Dendritic cell treated with granulocyte-macrophage colony-stimulating factor and Interleukin-4, amounts not matched to agents 40 ng/mL and 50 ng/mL, for 4 days (primary cell): ENCODE results near the gene ING5.
A peak's percentile ranks its signal among the peaks of the same experiment; 100 is the strongest.
"Not testable (repeated sequence)": the region's sequence is repeated elsewhere in the genome, so short reads cannot be mapped to it uniquely, and the experiment has no call there.

ENCODE experiments used
- H3K27ac Mint-ChIP-seq: one replicate; pipeline ENCODE4 v1.8.0; 2022; ENCODE audit warnings: mild to moderate bottlenecking, mixed read lengths
- H3K27me3 Mint-ChIP-seq: one replicate; pipeline ENCODE4 v1.8.0; 2022; ENCODE audit warnings: mild to moderate bottlenecking, mixed read lengths
- H3K36me3 Mint-ChIP-seq: one replicate; pipeline ENCODE4 v1.8.0; 2022; ENCODE audit warnings: low read depth, mixed read lengths
- H3K4me1 Mint-ChIP-seq: one replicate; pipeline ENCODE4 v1.8.0; 2022; ENCODE audit warnings: low read depth, mixed read lengths
- H3K4me3 Mint-ChIP-seq: one replicate; pipeline ENCODE4 v1.8.0; 2022; ENCODE audit warnings: mild to moderate bottlenecking, moderate library complexity, mixed read lengths
- H3K9me3 Mint-ChIP-seq: one replicate; pipeline ENCODE4 v1.8.0; 2022; ENCODE audit warnings: mixed read lengths
- intact Hi-C: fragments of 100-400 bp; cut with micrococcal nuclease; formaldehyde crosslinking; loops from one replicate; pipeline ENCODE4 v1.15.0; 2022

ING5 gene

GRCh38 chr2:241732513-241733186 lies 30.8 kb downstream of the ING5 start:
- H3K36me3 Mint-ChIP-seq, H3K27ac Mint-ChIP-seq, H3K4me3 Mint-ChIP-seq, H3K9me3 Mint-ChIP-seq, H3K27me3 Mint-ChIP-seq: not testable (repeated sequence)
- intact Hi-C loops = loop anchor here (5.0 to 10.0 kb wide), 2 partner anchors 45 to 152 kb away; partner anchors contain the start of gene DTYMK
- peaks cover 49% of the 10 kb centered on the region for H3K4me1 Mint-ChIP-seq

- intact Hi-C loops = loop anchor here (2.0 to 10.0 kb wide), 3 partner anchors 31 to 151 kb away; partner anchors contain the start of genes DTYMK and ING5
- peak overlapping the region; percentile 82 for H3K4me3 Mint-ChIP-seq
- peaks cover 14% of the 10 kb centered on the region for H3K36me3 Mint-ChIP-seq
- H3K9me3 Mint-ChIP-seq = no peaks in the 10 kb centered on the region
- H3K4me1 Mint-ChIP-seq = peaks cover 49% of the 10 kb centered on the region
- H3K27me3 Mint-ChIP-seq = peaks cover 6% of the 10 kb centered on the region
- H3K27ac Mint-ChIP-seq = peak overlapping the region; percentile 70
Measured at GRCh38 chr2:241733391-241734207, 31.8 kb downstream of the ING5 start.

- no peaks in the 10 kb centered on the region for H3K9me3 Mint-ChIP-seq
- H3K4me3 Mint-ChIP-seq = peak overlapping the region; percentile 82
- H3K27me3 Mint-ChIP-seq = peaks cover 6% of the 10 kb centered on the region
- intact Hi-C loops = loop anchor here (2.0 to 10.0 kb wide), 3 partner anchors 31 to 151 kb away; partner anchors contain the start of genes DTYMK and ING5
- H3K4me1 Mint-ChIP-seq = peaks cover 49% of the 10 kb centered on the region
- H3K27ac Mint-ChIP-seq = peak overlapping the region; percentile 70
- peaks cover 20% of the 10 kb centered on the region for H3K36me3 Mint-ChIP-seq
Measured at GRCh38 chr2:241734208-241734466, 32.3 kb downstream of the ING5 start.

GRCh38 chr2:241734467-241735208 lies 32.8 kb downstream of the ING5 start, which contains the start of gene D2HGDH:
Gene D2HGDH, plus strand, starts transcription at chr2:241734630. Its CDS starts 595 bp downstream, at chr2:241735225.
- H3K4me3 Mint-ChIP-seq = peak within 1 kb of the TSS; percentile 82
- H3K36me3 Mint-ChIP-seq = peaks cover 25% of the 10 kb centered on the region
- peak within 1 kb of the TSS; percentile 70 for H3K27ac Mint-ChIP-seq
- H3K4me1 Mint-ChIP-seq = peaks cover 54% of the 10 kb centered on the region
- intact Hi-C loops = loop anchor here (2.0 to 10.0 kb wide), 3 partner anchors 32 to 150 kb away; partner anchors contain the start of genes DTYMK and ING5
- H3K27me3 Mint-ChIP-seq = peaks cover 6% of the 10 kb centered on the region
- H3K9me3 Mint-ChIP-seq = no peaks in the 10 kb centered on the region

- intact Hi-C loops = loop anchor here (10.0 kb wide), 1 partner anchor 149 kb away; no protein-coding TSS in a partner anchor
- H3K4me1 Mint-ChIP-seq = peaks cover 52% of the 10 kb centered on the region
- H3K27ac Mint-ChIP-seq = no peak overlapping the region
- peaks cover 6% of the 10 kb centered on the region for H3K27me3 Mint-ChIP-seq
- peaks cover 29% of the 10 kb centered on the region for H3K36me3 Mint-ChIP-seq
- H3K4me3 Mint-ChIP-seq = peak overlapping the region; percentile 82
- H3K9me3 Mint-ChIP-seq = no peaks in the 10 kb centered on the region
Measured at GRCh38 chr2:241736111-241736510, 34.3 kb downstream of the ING5 start.

- Mint-ChIP-seq H3K36me3 (peaks cover 47% of the 10 kb centered on the region), H3K4me1 (peaks cover 40% of the 10 kb centered on the region), H3K27ac (no peak overlapping the region), H3K4me3 (no peak overlapping the region), H3K9me3 (no peaks in the 10 kb centered on the region), H3K27me3 (peaks cover 6% of the 10 kb centered on the region)
- intact Hi-C loops = loop anchor here (10.0 kb wide), 1 partner anchor 147 kb away; no protein-coding TSS in a partner anchor
Measured at GRCh38 chr2:241738040-241738686, 36.3 kb downstream of the ING5 start.

GRCh38 chr2:241739177-241739576 lies 37.3 kb downstream of the ING5 start:
- intact Hi-C loops = loop anchor here (10.0 kb wide), 1 partner anchor 146 kb away; no protein-coding TSS in a partner anchor
- H3K36me3 Mint-ChIP-seq = peaks cover 57% of the 10 kb centered on the region
- no peaks in the 10 kb centered on the region for H3K9me3 Mint-ChIP-seq
- no peak overlapping the region for H3K4me3 Mint-ChIP-seq
- no peak overlapping the region for H3K27ac Mint-ChIP-seq
- H3K4me1 Mint-ChIP-seq = peaks cover 31% of the 10 kb centered on the region
- no peaks in the 10 kb centered on the region for H3K27me3 Mint-ChIP-seq

- no peak overlapping the region for H3K4me3 Mint-ChIP-seq
- peaks cover 31% of the 10 kb centered on the region for H3K4me1 Mint-ChIP-seq
- H3K27ac Mint-ChIP-seq = peak overlapping the region; percentile 43
- no peaks in the 10 kb centered on the region for H3K9me3 Mint-ChIP-seq
- no peaks in the 10 kb centered on the region for H3K27me3 Mint-ChIP-seq
- intact Hi-C loops = loop anchor here (10.0 kb wide), 1 partner anchor 145 kb away; no protein-coding TSS in a partner anchor
- peaks cover 62% of the 10 kb centered on the region for H3K36me3 Mint-ChIP-seq
Measured at GRCh38 chr2:241739651-241740050, 37.8 kb downstream of the ING5 start.

GRCh38 chr2:241741016-241741415 lies 39.2 kb downstream of the ING5 start:
- no peak overlapping the region for H3K27ac Mint-ChIP-seq
- H3K4me1 Mint-ChIP-seq = peaks cover 26% of the 10 kb centered on the region
- no peaks in the 10 kb centered on the region for H3K9me3 Mint-ChIP-seq
- no peaks in the 10 kb centered on the region for H3K27me3 Mint-ChIP-seq
- peaks cover 75% of the 10 kb centered on the region for H3K36me3 Mint-ChIP-seq
- intact Hi-C loops = no loop called here
- no peak overlapping the region for H3K4me3 Mint-ChIP-seq

- no peak overlapping the region for H3K4me3 Mint-ChIP-seq
Measured at GRCh38 chr2:241742320-241742939, 40.6 kb downstream of the ING5 start.

GRCh38 chr2:241743008-241743407 lies 41.2 kb downstream of the ING5 start:
- peaks cover 21% of the 10 kb centered on the region for H3K4me1 Mint-ChIP-seq
- H3K27ac Mint-ChIP-seq = not testable (repeated sequence)

More at GRCh38 chr2:241742320-241742939, 40.6 kb downstream of the ING5 start:
- Mint-ChIP-seq H3K27me3 (no peaks in the 10 kb centered on the region), H3K27ac (no peak overlapping the region), H3K4me1 (peaks cover 21% of the 10 kb centered on the region), H3K9me3 (no peaks in the 10 kb centered on the region), H3K36me3 (peaks cover 83% of the 10 kb centered on the region)
- intact Hi-C loops = no loop called here

GRCh38 chr2:241743620-241744019 lies 41.8 kb downstream of the ING5 start:
- H3K27ac Mint-ChIP-seq = no peak overlapping the region
- peaks cover 83% of the 10 kb centered on the region for H3K36me3 Mint-ChIP-seq
- no peak overlapping the region for H3K4me3 Mint-ChIP-seq
- no peaks in the 10 kb centered on the region for H3K27me3 Mint-ChIP-seq
- H3K9me3 Mint-ChIP-seq = no peaks in the 10 kb centered on the region
- intact Hi-C loops = no loop called here
- peaks cover 21% of the 10 kb centered on the region for H3K4me1 Mint-ChIP-seq

More at GRCh38 chr2:241743008-241743407, 41.2 kb downstream of the ING5 start:
- peaks cover 83% of the 10 kb centered on the region for H3K36me3 Mint-ChIP-seq
- H3K27me3 Mint-ChIP-seq, H3K9me3 Mint-ChIP-seq, H3K4me3 Mint-ChIP-seq, intact Hi-C loops: not testable (repeated sequence)
